GM19397 (cell line): Measurements from ENCODE around the gene WFIKKN2.

ENCODE experiments used
- ATAC-seq: cut with Tn5 transposase; IDR thresholded peaks from one replicate; pipeline ENCODE4 v1.9.1; 2021; ENCODE audit warnings: mild to moderate bottlenecking, moderate library complexity; ENCODE audit not compliant: unreplicated experiment

The WFIKKN2 gene

GRCh38 chr17:50807675-50808074 is 27.7 kb upstream of the WFIKKN2 start:
- no peak for ATAC-seq

- ATAC-seq: no peak
These were observed 27.0 kb upstream of the WFIKKN2 start for GRCh38 chr17:50808413-50808812.

GRCh38 chr17:50808888-50809287 is 26.5 kb upstream of the WFIKKN2 start:
- ATAC-seq: no peak

GRCh38 chr17:50813583-50813982 is 21.8 kb upstream of the WFIKKN2 start:
- ATAC-seq: no peak

- no peak for ATAC-seq
These were observed 20.0 kb upstream of the WFIKKN2 start for GRCh38 chr17:50815400-50815799.

- no peak for ATAC-seq
These were observed 19.1 kb upstream of the WFIKKN2 start for GRCh38 chr17:50816271-50816670.

GRCh38 chr17:50816771-50817751 is 18.3 kb upstream of the WFIKKN2 start:
- ATAC-seq: no peak

GRCh38 chr17:50817838-50818237 is 17.5 kb upstream of the WFIKKN2 start:
- no peak for ATAC-seq

- no peak for ATAC-seq
These were observed 17.1 kb upstream of the WFIKKN2 start for GRCh38 chr17:50818261-50818660.

- ATAC-seq: no peak
These were observed 16.3 kb upstream of the WFIKKN2 start for GRCh38 chr17:50818921-50819657.

- no peak for ATAC-seq
These were observed 14.7 kb upstream of the WFIKKN2 start for GRCh38 chr17:50820651-50821050.

GRCh38 chr17:50822550-50822949 is 12.8 kb upstream of the WFIKKN2 start:
- no peak for ATAC-seq

GRCh38 chr17:50824429-50824828 is 11.0 kb upstream of the WFIKKN2 start:
- ATAC-seq: no peak

- no peak for ATAC-seq
These were observed 10.2 kb upstream of the WFIKKN2 start for GRCh38 chr17:50825188-50825587.

- ATAC-seq: no peak
These were observed 6.7 kb upstream of the WFIKKN2 start for GRCh38 chr17:50828508-50829170.

GRCh38 chr17:50829332-50829731 is 6.1 kb upstream of the WFIKKN2 start:
- ATAC-seq: no peak

GRCh38 chr17:50830352-50830751 is 5.0 kb upstream of the WFIKKN2 start:
- no peak for ATAC-seq

GRCh38 chr17:50830994-50831393 is 4.4 kb upstream of the WFIKKN2 start:
- no peak for ATAC-seq

- no peak for ATAC-seq
These were observed 3.9 kb upstream of the WFIKKN2 start for GRCh38 chr17:50831471-50831928.

GRCh38 chr17:50832267-50832863 is 3.0 kb upstream of the WFIKKN2 start:
- ATAC-seq: no peak

- ATAC-seq: no peak
These were observed 2.5 kb upstream of the WFIKKN2 start for GRCh38 chr17:50832864-50833381.
